GM12878 (cell line): ENCODE measurements around the gene ID3. TPM values are rescaled to one million over a fixed set of nuclear protein-coding genes. Genes with fewer than 3 reads are reported as not detected.
A peak's percentile ranks its signal among the peaks of the same experiment; 100 is the strongest.

Experiments used
- ATAC-seq: fragments of 200-7000 bp; cut with Tn5 transposase; 3 replicates; pipeline ENCODE4 v1.9.1; 2020; ENCODE audit warnings: mild to moderate bottlenecking, moderate library complexity
- BruUV-seq: library from RNA; stranded (reverse); fragments of 400-500 nt; replicated peaks from 2 replicates; lab custom pipeline; 2021; lab: Mats Ljungman, UMichigan
- CTCF ChIA-PET: fragments of 300-600 bp; sonication (Branson Sonifier 250); formaldehyde crosslinking; extraction: SDS; loops from one replicate; lab custom pipeline; 2021; ENCODE audit warnings: inconsistent platforms; lab: Yijun Ruan, JAX
- POLR2A ChIA-PET: fragments of 350-600 bp; formaldehyde crosslinking; extraction: SDS; loops from one replicate; lab custom pipeline; 2021; ENCODE audit warnings: inconsistent platforms; lab: Charles Lee
- RAD21 ChIA-PET: fragments of 300-600 bp; sonication (Branson Sonifier 250); formaldehyde crosslinking; loops from one replicate; lab custom pipeline; 2023; ENCODE audit warnings: antibody characterized with exemption; ENCODE audit not compliant: unreplicated experiment; lab: Charles Lee
- SMC1A ChIA-PET: fragments of 300-600 bp; sonication (Branson Sonifier 250); formaldehyde crosslinking; loops from one replicate; lab custom pipeline; 2023; ENCODE audit not compliant: unreplicated experiment, uncharacterized antibody; lab: Charles Lee
- DNase-seq: peaks from one replicate; pipeline ENCODE4 v3.0.0-alpha.2; 2011; ENCODE audit warnings: low read depth, low spot score
- FAIRE-seq: peaks from 3 replicates; lab custom pipeline; 2011; peaks lifted over from hg19 to GRCh38; lab: Jason Lieb, UNC
- H2AFZ ChIP-seq: 2 replicates; pipeline ENCODE4 v1.6.0; 2011; ENCODE audit warnings: low read depth, low read length, control low read depth; ENCODE audit not compliant: control insufficient read depth
- H3K27ac ChIP-seq: 2 replicates; pipeline ENCODE4 v1.5.1; 2011; ENCODE audit warnings: control low read depth; ENCODE audit not compliant: control insufficient read depth, insufficient read depth
- H3K27me3 ChIP-seq, 2 experiments: replicated peaks in 1 of 2; 2 replicates each; pipeline versions ENCODE4 v1.6.0 to v1.6.1; 2011; ENCODE audit warnings: low read length in 1 of 2; ENCODE audit not compliant: control insufficient read depth in 2 of 2, insufficient read depth in 2 of 2
- H3K36me3 ChIP-seq, 2 experiments: 2 replicates each; pipeline ENCODE4 v1.5.1; 2011; ENCODE audit warnings: low read length in 1 of 2; ENCODE audit not compliant: control insufficient read depth in 2 of 2, insufficient read depth in 2 of 2
- H3K4me1 ChIP-seq: 2 replicates; pipeline ENCODE4 v1.6.1; 2011; ENCODE audit warnings: mild to moderate bottlenecking, low read length, moderate library complexity, mixed read lengths; ENCODE audit not compliant: control insufficient read depth, insufficient read depth
- H3K4me2 ChIP-seq: 2 replicates; pipeline ENCODE4 v1.6.0; 2011; ENCODE audit warnings: control low read depth; ENCODE audit not compliant: control insufficient read depth, insufficient read depth
- H3K4me3 ChIP-seq: fragments of 200-600 bp; sonication (generic); 2 replicates; pipeline ENCODE4 v1.5.1; 2016
- H3K79me2 ChIP-seq: 2 replicates; pipeline ENCODE4 v1.6.0; 2011; ENCODE audit warnings: low read length; ENCODE audit not compliant: control insufficient read depth, insufficient read depth
- H3K9ac ChIP-seq: 2 replicates; pipeline ENCODE4 v1.8.0; 2011; ENCODE audit warnings: low read length, control low read depth, mixed read lengths; ENCODE audit not compliant: control insufficient read depth, insufficient read depth
- H3K9me3 ChIP-seq: replicated peaks from 3 replicates; pipeline ENCODE4 v1.5.1; 2011; ENCODE audit warnings: mild to moderate bottlenecking, low read length; ENCODE audit not compliant: control insufficient read depth, insufficient read depth
- H4K20me1 ChIP-seq: 2 replicates; pipeline ENCODE4 v1.6.0; 2011; ENCODE audit not compliant: control insufficient read depth, insufficient read depth
- BCL11A ChIP-seq: IDR thresholded peaks from 2 replicates; pipeline ENCODE4 v1.6.1; 2011; ENCODE audit warnings: low read depth, low read length
- CHD2 ChIP-seq: IDR thresholded peaks from 2 replicates; pipeline ENCODE4 v1.6.1; 2011; ENCODE audit warnings: low read depth, low read length, improper control_type of control experiment, borderline replicate concordance
- RAD51 ChIP-seq: fragments of 450-650 bp; IDR thresholded peaks from 2 replicates; pipeline ENCODE4 v1.6.1; 2016; ENCODE audit warnings: moderate library complexity, mild to moderate bottlenecking, inconsistent platforms
- REST ChIP-seq: IDR thresholded peaks from 2 replicates; pipeline ENCODE4 v1.6.1; 2012; ENCODE audit warnings: mild to moderate bottlenecking, low read depth, low read length
- RUNX3 ChIP-seq: IDR thresholded peaks from 2 replicates; pipeline ENCODE4 v1.6.1; 2012; ENCODE audit warnings: low read length, inconsistent platforms
- SIN3A ChIP-seq: IDR thresholded peaks from 2 replicates; pipeline ENCODE4 v1.6.1; 2012; ENCODE audit warnings: low read depth, low read length, improper control_type of control experiment
- SPI1 ChIP-seq: IDR thresholded peaks from 2 replicates; pipeline ENCODE4 v1.6.1; 2011; ENCODE audit warnings: low read depth, mild to moderate bottlenecking, low read length, moderate library complexity, borderline replicate concordance; ENCODE audit not compliant: insufficient read depth
- TARDBP ChIP-seq: IDR thresholded peaks from 2 replicates; pipeline ENCODE4 v1.6.1; 2016; ENCODE audit warnings: borderline replicate concordance
- TCF12 ChIP-seq: IDR thresholded peaks from 2 replicates; pipeline ENCODE4 v1.6.1; 2011; ENCODE audit warnings: low read depth, mild to moderate bottlenecking, low read length
- USF1 ChIP-seq: IDR thresholded peaks from 2 replicates; pipeline ENCODE4 v1.6.1; 2011; ENCODE audit warnings: borderline replicate concordance, low read depth, mild to moderate bottlenecking, moderate library complexity, mixed read lengths, low read length; ENCODE audit not compliant: insufficient read depth; ENCODE audit errors: extremely low read length
- USF2 ChIP-seq: IDR thresholded peaks from 2 replicates; pipeline ENCODE4 v1.6.1; 2011; ENCODE audit warnings: low read depth, low read length, improper control_type of control experiment, borderline replicate concordance
- ZBTB40 ChIP-seq: fragments of 450-650 bp; IDR thresholded peaks from 2 replicates; pipeline ENCODE4 v1.6.1; 2016; ENCODE audit warnings: mild to moderate bottlenecking, moderate library complexity, borderline replicate concordance
- WGBS: methylation state at CpG from one replicate; pipeline ENCODE4 v1.1.6; 2016; ENCODE audit warnings: low lambda C conversion rate; ENCODE audit not compliant: insufficient replicate concordance, insufficient coverage; ENCODE audit errors: missing lambda C conversion rate; 5-methylcytosine and 5-hydroxymethylcytosine counted together
- in situ Hi-C: fragments of 300-500 bp; cut with MboI; formaldehyde crosslinking; loops from 9 replicates; pipeline ENCODE4 v1.14.3; 2018; ENCODE audit warnings: mixed read lengths
- intact Hi-C: fragments of 100-400 bp; cut with micrococcal nuclease; formaldehyde crosslinking; loops from one replicate; pipeline ENCODE4 v1.14.2; 2022; ENCODE audit not compliant: unreplicated experiment
- polyA plus RNA-seq, 11 experiments: library from polyadenylated mRNA; depleted of rRNA in 4 of 11; unstranded in 6 of 11; stranded (reverse) in 5 of 11; fragments of >200 nt; fragmentation: Nextera tagmentation in 4 of 11; fragmentation: Illumina TruSeq in 1 of 11; extraction: Ambion mirVana in 4 of 11; extraction: Trizol in 1 of 11; gene quantifications; 1 replicate in 1 of 11; 2 replicates in 10 of 11; pipeline versions ENCODE4 v1.2.1 to v1.2.3, GENCODE V29; 2011 to 2016; ENCODE audit warnings: inconsistent platforms in 2 of 11, missing spikeins in 2 of 11, low read depth in 1 of 11
- total RNA-seq, 4 experiments: library from RNA; depleted of rRNA in 3 of 4; stranded (reverse); fragments of >200 nt in 3 of 4; fragmentation: Illumina TruSeq in 1 of 4; extraction: Trizol in 1 of 4; gene quantifications; 2 replicates each; pipeline versions ENCODE4 v1.2.1 to v1.2.3, GENCODE V29; 2013 to 2021

The ID3 gene
- total and polyA plus RNA-seq, 10 of the 15 experiments (the other 5 are each of a cell fraction or from before 2014, with no cell fraction given) = 42.7 to 475 (median 207) TPM

GRCh38 chr1:23525558-23526250 is 33.6 kb downstream of the ID3 start:
- in situ Hi-C loops (no loop called here), intact Hi-C loops (loop anchor here (5.0 kb wide), 1 partner anchor 183 kb away; the partner anchor contains the start of gene HNRNPR)
- Histone ChIP-seq H3K4me3 (peak overlapping the region; percentile 44; the same call in 1 of the 2 replicates), H3K4me2 (peak overlapping the region; percentile 83), H3K4me1 (peaks cover 59% of the 10 kb centered on the region), H4K20me1 (no peaks in the 10 kb centered on the region), H3K27ac (peak overlapping the region; percentile 77), H3K36me3 (peaks cover 13 to 14% of the 10 kb centered on the region in 2 experiments; a peak in 3 of 4 replicates), H3K79me2 (peaks cover 63% of the 10 kb centered on the region), H3K27me3 (no peaks in the 10 kb centered on the region), H3K9ac (peak overlapping the region; percentile 61), H3K9me3 (no peaks in the 10 kb centered on the region), H2AFZ (no peak overlapping the region; the same call in 1 of the 2 replicates)
- ChIA-PET SMC1A (interaction anchor here (0.9 to 14.8 kb wide), 12 partner anchors 8 to 112 kb away, joined by 3 to 201 read pairs (median 6); no protein-coding TSS in a partner anchor), CTCF (interaction anchor here (1.5 to 28.3 kb wide), 7 partner anchors 10 to 341 kb away, joined by 3 to 784 read pairs (median 8); no protein-coding TSS in a partner anchor), POLR2A (interaction anchor here (0.6 to 1.5 kb wide), 9 partner anchors 9 to 181 kb away, joined by 3 to 10 read pairs (median 3); partner anchors contain the start of gene HNRNPR), RAD21 (interaction anchor here (0.5 to 11.3 kb wide), 10 partner anchors 8 to 451 kb away, joined by 3 to 153 read pairs (median 5); no protein-coding TSS in a partner anchor)
- BruUV-seq = no TSS peak
- ATAC-seq (peak; percentile 40), FAIRE-seq (peak; percentile 78), DNase-seq (no peak)
- 35% methylated on average over 5 of the region's 5 CpGs for WGBS
- TF ChIP-seq RAD51 = no peak
- TF ChIP-seq REST = 0 out of 2 replicates have a peak, but pooled peaks have one; percentile 6
- peak; percentile 69; the same call in 1 of the 2 replicates for TF ChIP-seq SIN3A
- no peak for TF ChIP-seq USF1
- no peak for TF ChIP-seq ZBTB40
- TF ChIP-seq BCL11A = peak; percentile 9; the same call in 1 of the 2 replicates
- peak; percentile 100 for TF ChIP-seq TCF12
- TF ChIP-seq RUNX3 = peak; percentile 58
- TF ChIP-seq SPI1 = no peak
- TF ChIP-seq USF2 = no peak
- TF ChIP-seq TARDBP = peak; percentile 33; the same call in 1 of the 2 replicates
- TF ChIP-seq CHD2 = peak; percentile 66; the same call in 1 of the 2 replicates
